ENCODE results near the gene ERBIN.
"Not testable (repeated sequence)": the region's sequence is repeated elsewhere in the genome, so short reads cannot be mapped to it uniquely, and the experiment has no call there.

Gene ERBIN

DNA sequence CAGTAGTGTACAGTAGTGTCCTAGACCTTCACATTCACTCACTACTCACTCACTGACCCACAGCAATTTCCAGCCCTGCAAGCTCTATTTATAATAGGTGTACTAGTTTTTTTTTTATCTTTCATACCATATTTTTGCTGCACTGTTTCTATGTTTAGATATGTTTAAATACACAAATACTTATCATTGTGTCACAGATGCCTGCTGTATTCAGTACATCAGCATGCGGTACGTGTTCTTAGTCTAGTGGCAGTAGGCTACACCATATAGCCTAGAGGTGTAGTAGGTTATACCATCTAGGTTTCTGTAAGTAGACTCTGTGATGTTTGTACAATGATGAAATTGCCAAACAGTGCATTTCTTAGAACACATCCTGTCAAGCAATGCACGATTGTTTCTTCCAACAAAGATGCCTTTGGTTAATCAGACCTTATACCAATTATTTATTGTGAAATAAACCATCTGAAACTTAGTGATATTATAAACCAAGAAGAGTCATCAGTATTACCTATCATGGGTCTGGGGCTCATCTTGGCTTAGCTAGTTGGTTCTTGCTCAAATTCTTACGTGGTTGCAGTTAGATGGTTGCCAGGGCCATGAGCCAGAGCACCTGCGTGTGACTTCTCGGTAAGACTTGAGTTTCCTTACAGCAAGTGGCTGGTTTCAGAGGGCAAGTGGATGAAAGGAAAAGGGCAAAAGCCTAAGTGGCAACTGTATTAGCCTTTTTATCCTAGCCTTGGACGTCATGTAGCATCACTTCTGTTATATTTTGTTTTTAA lies 41.1 kb downstream of the ERBIN start:
- FAIRE-seq = no peak

DNA sequence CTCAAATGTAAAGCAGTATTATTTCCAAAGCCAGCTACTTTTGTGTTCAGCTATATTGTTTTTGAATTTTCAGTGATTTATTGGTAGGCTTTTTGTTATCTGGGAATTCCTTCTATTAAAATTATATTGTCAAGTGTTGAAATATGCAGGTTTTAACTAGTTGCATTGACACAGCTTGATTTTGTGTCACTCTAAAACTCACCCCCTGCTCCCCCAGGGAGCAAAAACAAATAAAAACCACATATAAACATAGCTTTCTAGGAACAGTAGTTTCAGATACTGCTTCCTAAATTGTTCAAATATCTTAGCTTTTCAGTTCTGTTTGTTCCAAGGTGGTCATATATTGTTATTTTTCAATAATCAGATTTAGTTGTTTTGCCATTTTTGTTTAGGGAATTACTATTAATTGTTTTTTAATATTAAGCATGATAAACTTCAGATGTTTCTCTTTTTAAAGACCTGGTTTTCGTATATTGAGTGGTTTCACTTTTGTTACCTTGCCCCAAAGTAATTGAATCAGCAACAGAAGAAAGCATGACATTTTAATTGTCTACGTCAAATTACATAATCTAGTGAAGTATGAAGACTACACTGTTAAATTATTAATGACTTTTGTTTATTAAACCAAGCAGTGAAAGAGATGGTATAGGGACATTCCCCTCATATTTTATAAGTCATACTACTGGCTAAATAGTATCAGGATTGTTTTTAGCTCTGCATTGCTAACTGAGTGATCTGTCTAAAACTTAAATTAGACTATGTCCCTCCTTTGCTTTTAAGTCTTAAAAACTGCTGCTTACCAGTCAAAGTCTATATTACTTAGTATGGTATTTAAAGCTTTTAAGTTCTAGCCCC lies 43.4 kb downstream of the ERBIN start:
- peak; percentile 51 for FAIRE-seq

DNA sequence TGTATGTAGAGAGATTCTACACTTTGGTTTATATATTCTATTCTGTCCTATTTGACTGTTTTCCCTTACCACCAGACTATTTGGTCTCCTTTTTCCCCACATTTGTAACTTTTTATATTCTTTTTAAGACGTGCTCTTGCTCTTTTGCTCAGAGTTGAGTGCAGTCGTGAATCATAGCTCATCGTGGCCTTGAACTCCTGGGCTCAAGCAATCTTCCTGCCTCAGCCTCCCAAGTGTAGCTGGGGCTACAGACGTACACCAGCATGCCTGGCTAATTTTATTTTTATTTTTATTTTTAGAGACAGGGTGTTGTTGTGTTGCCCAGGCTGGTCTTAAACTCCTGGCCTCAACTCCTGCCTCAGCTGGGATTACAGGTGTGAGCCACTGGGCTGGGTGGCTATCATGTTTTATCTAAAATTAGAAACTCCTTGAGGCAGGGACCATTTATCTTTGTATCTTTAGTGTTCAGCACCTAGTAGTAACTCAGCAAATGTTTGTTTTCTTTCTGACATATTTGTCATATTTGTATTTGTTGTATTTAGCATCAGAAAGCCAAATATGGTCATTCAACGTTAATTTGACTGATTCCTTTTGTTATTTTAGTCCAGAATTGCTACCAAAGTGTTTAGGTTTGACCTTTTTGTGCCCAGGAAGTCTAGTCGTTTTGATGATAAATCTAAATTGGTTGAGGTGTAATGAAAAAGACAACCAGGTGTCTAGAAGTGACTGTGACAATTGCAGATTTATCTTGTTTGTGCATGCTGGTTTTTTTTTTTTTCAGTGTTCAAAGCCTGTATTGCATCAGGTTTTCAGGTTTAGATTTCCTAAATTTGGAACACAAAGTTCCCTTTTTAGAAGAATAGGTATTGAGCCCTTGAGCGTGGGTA lies 44.3 kb downstream of the ERBIN start:
- no peak for FAIRE-seq

DNA sequence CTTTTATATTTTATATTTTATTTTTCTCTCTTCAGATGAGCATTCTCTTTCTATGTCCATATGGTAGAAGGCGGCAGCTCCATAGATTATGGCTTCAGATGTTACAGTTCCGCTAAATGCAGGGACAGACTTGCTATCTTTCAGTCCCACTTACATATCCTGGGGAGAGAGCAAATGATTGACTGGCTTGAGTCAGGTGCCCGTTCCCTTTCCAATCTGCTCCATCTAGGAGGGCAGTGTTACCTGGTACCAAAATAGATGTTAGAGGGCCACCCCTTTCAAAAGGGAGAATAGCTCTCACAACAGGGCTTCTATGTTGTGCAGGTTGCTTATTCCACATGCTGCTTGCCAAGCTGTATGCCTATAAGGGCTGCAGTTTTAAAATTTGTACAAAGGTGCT lies 45.3 kb downstream of the ERBIN start:
- FAIRE-seq = no peak

DNA sequence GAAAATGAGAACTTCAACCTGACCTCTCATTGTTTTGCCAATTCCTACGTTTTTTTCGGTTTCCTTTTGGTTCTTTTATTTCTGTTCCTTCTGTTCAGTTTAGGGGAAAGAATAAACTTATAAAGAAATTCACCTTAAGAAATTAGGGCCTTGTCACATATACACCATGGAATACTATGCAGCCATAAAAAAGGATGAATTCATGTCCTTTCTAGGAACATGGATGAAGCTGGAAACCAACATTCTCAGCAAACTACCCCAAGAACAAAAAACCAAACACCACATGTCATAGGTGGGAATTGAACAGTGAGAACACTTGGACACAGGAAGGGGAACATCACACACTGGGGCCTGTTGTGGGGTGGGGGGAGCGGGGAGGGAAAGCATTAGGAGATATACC lies 46.5 kb downstream of the ERBIN start:
- not testable (repeated sequence) for FAIRE-seq

DNA sequence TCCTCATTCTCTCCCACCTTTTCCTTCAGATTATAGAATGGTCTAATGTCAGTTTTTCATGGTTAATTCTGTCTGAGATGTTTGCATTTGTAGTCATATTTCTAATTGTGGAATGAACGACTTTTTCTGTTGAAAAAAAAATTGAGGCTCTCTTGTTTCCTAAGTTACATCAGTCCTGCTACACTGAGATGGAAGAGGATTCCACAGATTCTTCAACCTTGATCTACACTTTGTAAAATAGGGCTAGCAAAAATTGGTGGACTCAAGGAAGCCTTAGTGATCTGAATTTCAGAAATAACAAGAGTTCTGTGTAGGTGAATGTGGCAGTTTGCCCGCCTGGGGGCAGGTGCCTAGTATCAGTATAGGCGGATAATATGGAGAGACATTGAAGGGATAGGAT lies 51.9 kb downstream of the ERBIN start:
- no peak for FAIRE-seq

DNA sequence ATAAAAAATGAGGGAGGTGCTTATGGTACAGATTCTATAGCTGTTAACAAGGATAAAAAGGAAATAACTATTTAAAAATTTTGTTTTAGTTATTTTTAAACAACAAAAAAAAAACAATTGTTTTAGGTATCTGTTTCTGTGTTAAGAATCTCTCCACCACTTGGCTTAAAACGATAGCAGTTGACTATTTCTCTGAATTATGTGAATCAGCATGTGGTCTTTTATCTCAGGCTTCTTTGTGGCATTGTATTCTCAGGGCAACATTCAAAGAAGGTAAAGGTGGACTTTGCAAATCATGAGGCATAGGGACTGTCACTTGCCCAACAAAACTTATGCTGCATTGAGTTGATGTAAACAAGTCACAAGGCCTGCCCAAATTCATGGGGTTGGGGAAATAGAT lies 55.2 kb downstream of the ERBIN start:
- no peak for FAIRE-seq

DNA sequence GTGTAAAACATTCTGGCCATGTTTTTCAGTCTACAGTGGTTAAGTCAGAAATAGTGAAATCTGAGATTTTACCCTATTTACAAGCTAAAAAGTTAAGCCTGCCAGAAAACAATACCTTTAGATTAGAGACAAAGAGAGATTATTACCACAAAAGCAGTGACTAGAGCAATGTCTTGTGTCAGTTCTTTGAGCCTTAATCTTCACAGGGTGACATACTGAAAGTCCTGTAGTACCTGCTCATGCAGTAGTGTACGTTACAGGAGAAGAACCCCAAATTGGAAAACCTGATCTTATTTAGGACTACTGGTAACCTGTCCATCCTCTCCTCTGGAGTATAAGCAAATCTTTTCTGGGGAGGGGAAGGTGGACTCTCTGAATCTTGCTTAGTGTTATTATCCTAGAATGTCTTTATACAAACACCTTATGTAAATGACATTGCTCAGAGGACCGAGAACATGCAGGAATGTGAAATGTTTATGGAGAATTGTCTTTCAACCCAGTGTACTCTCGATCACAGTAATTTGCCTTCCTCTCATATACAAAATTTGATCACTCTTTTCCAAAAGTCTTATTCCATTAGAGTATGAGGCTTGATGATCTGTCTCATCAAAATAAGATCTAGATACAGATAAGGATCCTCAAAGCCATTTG lies 55.7 kb downstream of the ERBIN start:
- no peak for FAIRE-seq

DNA sequence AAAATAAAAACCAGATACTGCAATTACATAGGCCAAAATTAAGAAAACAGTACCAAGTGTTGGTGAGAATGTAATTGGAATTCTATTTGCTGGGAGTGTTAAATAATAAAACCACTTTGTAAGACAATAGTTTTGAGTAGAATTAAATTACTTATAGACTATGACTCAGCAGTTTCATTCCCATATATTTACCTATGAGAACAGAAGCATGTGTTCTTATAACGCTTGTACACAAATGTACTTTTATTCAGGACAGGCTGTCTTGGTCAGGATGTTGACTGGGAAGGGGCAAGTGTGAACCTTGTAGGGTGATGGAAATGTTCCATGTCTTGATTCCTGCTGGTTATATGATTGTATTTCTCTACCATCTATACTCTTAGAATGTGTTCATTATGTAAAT lies 56.3 kb downstream of the ERBIN start:
- no peak for FAIRE-seq

DNA sequence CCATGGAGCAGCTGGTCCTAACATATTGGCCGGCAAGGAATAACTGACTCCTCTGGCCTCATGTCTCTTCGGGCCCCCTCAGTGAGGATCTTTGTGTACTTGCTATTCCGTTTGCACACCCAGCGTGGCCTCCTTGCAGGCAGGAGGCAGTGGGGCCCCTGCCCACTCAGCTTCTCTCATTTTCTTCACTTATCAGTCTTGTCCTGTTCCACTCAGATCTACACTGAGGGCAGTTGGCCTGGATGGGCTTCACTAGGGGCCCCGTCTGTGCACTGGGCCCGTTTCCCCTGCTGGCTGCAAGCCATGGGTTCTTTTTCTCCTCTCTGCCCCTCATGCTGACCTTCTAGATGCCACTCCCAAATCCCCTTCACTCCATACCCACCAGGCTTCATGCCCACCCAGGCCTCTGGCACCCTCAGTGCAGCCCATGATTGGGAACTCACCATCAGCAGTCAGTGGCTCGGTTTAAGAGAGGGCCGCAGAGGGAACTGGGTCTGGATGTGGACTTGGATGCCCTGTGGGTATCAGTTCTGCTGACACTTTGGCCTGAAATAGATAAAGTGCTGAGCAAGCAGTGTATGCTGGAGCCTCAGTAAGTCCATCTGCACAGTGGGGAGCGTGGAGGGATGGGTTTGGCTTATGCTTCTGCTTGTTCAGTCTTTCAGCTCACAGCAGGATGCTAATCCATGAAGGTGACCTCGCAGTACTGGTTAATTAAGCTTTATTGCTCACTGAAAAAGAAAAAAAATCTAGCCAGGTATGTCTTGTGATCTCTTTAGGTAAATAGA lies 57.9 kb downstream of the ERBIN start:
- no peak for FAIRE-seq

DNA sequence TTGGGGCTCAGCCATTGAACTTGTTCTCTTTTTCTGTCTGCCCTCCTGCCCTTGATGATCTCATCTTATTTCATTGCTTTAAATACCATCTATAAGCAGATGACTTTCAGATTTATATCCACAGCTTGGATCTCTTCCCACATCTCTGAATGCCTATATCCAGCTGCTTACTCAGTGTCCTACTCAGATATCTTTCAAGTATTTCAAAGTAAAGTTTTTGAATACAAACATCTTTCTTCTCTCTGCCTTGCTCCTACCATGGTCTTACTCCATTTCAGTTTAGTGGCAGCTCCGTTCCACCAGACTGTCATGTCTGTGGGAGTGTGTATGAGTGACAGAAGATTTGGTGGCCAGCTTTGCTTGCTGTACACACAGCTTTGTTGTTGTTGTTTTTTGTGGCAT lies 59.7 kb downstream of the ERBIN start:
- no peak for FAIRE-seq

DNA sequence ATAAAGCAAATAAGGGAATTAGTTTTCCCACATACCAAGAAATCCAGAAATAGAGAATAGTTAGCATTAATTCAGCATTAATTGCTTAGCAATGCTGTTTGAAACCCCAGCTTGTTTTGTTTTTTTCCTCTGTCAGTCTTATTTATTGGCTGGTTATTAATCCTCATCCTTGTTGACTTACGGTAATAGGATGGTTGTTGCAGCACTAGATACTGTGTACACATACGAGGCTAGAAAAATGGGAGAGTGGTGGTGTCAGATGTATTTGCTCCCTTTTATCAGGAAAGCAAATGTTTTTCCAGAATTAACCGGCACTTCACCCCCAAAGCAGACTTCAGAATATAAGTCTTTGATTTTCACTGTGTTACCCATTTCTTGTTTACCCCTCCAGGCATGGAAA lies 60.4 kb downstream of the ERBIN start:
- FAIRE-seq = no peak

DNA sequence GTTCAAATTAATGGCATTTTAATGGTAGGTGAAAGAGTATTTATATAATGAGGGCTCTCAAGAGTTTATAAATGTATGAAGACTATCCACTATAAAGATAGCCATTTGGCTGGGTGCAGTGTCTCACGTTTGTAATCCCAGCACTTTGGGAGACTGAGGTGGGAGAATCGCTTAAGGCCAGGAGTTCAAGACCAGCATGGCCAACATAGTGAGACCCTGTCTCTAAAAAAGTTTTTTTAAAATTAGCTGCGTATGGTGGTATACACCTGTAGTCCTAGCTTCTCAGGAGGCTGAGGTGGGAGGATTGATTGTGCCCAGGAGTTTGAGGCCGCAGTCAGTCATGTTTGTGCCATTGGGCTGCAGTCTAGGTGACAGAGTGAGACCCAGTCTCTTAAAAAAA lies 61.6 kb downstream of the ERBIN start:
- FAIRE-seq = no peak

DNA sequence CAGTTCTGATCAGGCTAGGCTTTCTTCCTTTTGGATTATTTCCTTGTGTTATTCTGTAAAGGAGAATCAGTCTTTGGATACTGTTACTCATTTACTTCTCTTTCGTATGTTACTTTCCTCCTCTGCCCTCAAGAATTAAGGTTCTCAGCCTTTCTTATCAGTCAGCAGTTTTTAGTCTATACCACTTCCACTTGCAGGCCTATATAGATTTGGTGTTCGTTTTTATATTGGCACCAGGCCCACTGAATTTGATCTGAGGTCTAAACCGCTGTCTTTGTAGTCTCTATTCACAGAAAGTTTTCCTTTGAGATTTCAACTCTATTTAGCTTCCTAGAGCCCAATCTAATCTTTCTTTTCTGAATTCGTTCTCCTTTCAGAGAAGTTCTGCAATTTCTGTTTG lies 62.8 kb downstream of the ERBIN start:
- no peak for FAIRE-seq

DNA sequence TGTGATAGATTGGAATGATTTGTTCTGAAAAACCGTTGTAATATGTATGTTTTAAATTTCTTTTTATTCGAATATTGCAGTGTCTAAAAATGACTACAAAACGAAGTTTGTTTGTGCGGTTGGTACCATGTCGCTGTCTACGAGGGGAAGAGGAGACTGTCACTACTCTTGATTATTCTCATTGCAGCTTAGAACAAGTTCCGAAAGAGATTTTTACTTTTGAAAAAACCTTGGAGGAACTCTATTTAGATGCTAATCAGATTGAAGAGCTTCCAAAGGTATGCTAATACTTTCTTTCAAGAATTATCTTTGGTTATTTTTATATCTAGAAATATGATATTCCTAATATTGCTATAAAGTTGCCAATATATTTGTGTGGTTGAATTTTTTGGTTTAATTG lies 66.3 kb downstream of the ERBIN start:
- no peak for FAIRE-seq

DNA sequence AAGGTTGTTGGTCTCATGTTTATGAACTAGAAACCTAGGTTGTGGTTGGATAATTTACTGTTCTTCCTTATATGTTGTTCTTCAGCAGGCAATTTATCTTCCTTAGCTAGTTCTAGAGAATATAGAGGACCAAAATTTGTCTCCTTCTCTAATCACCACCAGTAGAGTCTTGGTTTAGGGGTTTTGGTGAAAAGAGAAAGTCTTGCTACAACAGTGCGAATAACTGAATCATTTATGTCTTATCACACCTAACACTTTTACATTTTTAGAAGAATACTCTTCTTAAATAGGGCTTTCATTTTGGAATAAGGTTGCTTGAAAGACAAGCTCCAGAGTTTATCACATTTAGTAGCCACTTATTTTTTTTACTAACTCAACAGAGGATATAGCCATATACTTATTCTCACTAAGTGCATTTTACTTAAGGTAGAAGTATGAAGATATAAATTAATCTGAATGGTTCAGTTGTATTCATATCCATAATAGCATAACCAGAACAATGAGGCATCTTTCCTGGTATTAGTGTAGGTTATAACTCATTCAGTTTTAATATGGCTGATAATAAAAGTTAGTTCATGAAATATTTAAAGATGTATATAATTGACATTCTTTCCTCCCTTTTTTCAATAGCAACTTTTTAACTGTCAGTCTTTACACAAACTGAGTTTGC lies 67.9 kb downstream of the ERBIN start:
- no peak for FAIRE-seq

DNA sequence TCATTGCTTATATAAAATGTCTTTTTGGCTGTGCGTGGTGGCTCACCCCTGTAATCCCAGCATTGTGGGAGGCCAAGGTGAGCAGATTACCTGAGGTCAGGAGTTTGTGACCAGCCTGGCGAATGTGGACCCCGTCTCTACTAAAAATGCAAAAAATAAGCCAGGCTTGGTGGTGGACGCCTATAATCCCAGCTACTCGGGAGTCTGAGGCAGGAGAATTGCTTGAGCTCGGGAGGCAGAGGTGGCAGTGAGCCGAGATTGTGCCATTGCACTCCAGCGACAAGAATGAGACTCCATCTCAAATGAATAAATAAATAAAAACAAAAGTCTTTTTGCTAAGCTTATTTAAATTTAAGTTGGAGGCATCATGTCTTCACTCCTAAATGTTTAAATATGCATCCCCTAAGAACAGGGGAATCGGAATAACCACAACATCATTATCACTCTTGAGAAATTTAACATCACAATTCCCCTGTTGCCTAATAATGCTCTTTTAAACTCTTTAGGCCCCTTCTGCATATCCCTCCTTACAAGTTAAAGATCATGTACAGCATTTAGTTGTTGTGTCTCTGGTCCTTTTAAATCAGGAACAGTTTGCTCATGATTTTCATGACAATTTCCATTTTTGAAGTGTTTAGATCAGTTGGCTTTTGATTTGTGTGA lies 72.8 kb downstream of the ERBIN start:
- no peak for FAIRE-seq

DNA sequence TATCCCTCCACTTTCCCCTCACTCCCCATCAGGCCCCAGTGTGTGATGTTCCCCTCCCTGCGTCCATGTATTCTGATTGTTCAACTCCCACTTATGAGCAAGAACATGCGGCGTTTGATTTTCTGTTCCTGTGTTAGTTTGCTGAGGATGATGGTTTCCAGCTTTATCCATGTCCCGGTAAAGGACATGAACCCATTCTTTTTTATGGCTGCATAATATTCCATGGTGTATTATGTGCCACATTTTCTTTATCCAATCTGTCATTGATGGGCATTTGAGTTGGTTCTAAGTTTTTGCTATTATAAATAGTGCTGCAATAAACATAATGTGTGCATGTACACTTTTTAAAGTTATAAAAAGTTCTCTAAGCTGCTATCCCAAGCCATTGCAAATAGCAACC lies 75.6 kb downstream of the ERBIN start:
- FAIRE-seq = no peak

DNA sequence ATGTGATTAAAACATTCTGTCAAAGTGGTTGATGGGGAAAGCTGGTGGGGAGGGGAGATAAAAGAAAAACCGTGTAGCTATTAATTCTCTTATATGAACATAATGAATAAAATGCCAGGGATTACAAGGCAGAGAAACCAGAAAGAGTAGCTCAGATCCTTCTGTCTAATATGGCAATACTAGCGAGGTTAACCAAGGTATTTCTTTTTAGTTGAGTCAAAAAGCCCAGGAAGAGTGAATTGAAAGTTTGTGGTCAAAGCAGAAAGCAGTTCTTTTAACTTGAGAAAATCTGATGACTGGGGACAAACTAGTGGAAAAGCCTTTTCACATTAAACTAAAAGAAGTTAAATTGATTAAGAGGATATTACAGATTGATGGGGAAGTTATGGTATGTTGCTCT lies 76.0 kb downstream of the ERBIN start:
- FAIRE-seq = no peak

DNA sequence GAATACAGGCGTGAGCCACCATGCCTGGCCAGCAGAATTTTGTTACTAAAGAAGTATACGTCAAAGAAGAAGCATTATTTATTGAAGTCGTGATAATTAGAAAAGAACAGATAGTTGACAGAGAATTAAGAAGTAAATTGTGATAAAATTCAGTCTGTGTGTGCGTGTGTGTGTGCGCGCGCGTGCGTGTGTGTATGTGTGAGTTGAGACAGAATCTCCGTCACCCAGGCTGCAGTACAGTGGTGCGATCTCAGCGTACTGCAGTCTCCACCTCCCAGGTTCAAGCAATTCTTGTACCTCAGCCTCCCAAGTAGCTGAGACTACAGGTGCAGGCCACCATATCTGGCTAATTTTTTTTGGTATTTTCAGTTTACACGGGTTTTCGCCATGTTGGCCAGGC lies 77.8 kb downstream of the ERBIN start:
- no peak for FAIRE-seq

DNA sequence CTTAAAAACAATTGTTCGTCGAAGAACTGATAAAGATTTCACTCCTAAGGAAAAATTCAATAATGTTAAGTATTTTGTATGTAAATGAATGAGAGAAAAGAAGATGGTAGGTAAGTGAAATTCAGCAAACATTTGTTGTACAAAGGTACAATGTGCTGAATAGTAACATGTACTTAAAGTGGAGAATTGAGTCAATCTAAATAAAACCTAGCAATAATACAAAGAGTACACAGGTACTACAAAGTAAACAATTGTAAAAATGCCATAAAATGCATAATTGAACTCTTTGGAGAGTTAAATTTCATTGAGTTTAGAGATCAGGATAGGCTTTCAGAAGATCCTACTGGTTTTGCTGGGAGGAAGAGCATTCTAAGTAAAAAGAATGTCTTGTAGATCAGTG lies 82.9 kb downstream of the ERBIN start:
- no peak for FAIRE-seq

All from islet of Langerhans (tissue), 1 donor.